LHCN-M2 (cell line): ENCODE data around the gene ZBTB47. TPM values are rescaled to one million over a fixed set of nuclear protein-coding genes. Genes with fewer than 3 reads are reported as not detected.

Experiments used
- DNase-seq: peaks from one replicate; pipeline ENCODE4 v3.0.0-alpha.2; 2012; ENCODE audit warnings: low read depth
- total RNA-seq: library from RNA; depleted of rRNA; stranded (reverse); fragments of >200 nt; gene quantifications from 2 replicates; pipeline ENCODE4 v1.2.3, GENCODE V29; 2014; rRNA removed

Gene ZBTB47
- total RNA-seq, 1 experiment from 2014 or later, result 33.2 TPM

DNA sequence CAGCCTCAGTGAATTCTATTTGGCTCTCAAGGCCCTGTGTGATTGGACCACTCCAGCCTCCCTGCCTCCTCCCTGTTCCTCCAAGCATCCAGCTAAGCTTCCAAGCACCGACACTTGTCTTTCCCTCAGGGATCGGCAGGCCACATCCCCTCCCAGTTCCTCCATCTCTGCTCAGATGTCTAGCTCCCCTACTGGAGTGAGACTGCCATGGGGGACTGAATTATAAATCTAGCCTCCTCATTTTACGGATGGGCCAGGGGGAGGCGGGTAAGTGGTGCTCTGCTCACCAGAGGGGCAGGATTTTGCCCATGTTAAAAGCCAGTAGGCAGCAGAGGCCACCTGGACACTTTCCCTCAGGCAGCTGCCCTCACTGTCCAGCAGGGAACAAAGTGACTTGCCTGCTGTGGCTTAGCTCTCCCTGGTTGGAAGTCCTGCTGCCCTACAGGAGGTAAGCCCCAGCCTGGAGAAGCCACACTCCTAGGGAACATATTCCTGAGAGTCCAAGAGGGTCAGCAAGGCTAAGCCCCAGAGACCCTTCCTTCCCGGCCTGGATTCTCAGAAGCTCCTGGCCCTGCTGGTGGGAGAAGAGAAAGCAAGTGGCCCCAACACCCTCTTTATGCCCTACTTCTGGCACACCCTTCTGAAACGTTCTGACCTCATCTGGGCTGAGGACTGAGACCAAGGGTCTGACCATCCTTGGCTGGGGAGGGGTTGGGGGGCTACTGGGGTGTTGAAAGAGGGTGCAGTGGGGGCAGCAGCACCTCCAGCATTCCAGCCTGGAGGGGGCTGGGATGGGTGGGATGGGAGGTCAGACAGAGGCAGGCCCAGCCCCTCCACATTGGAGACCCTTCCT lies 58.2 kb downstream of the ZBTB47 start:
- peak; percentile 6 for DNase-seq

DNA sequence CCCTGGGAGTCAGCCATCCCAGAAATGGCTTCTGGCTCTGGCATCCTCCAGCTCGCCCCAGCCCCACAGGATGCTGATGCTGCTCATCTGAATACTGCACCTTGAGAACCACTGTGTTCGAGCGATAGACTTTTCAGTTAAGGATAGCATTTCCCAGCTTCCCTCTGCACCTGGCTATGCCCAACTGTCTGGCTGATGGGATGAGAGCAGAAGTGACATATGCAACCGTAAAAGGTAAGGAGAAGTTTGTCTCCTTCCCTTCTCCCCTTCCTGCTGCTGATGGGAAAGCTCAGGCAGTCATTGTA lies 58.8 kb downstream of the ZBTB47 start:
- no peak for DNase-seq

DNA sequence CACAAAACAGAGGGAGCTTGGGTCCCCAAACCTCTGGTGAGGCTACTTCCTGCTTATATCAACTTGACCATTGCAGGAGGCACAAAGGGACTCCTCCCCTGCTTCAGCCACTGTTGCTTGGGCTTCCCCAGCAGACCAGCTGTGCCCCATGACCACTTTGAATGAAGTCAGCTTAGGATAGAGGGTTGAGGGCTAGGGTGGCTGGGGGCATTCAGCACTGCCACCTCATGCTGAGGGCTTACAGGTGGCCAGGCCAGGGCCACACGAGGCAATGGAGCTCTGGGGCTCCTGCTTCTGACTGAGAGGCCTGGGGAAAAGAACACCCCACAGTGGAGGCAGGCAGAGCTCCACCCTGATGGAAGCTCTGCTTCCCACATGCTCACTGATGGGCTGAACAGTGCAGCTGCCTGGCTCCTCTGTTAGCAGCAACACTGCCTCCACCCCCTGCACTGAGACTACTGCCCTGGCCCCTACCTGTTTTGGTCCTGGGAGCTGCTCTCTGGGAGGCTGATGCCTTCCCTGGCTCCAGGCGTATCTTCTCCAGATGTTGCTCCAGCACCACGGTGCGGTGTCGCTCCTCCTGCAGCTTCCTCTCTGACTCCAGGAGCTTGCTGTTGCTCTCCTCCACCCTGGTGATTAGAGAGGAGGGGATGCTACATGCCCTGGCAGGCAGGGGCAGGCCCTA lies 59.3 kb downstream of the ZBTB47 start:
- DNase-seq, result no peak

DNA sequence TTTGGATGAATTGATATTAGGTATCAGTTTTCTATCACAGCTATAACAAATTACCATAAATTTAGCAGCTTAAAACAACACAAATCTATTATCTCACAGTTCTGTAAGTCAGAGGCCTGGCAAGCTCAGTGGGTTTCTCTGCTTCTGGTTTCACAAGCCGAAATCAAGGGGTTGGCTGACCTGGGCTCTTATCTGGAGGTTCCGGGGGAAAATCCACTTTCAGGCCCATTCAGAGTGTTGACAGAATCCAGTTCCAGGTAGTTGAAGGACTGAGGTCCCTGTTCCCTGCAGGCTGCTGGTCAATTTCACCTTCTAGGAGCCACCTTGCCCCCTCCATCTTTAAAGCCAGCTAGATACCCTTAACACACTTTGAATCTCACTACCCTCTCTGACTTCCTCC lies 60.2 kb downstream of the ZBTB47 start:
- DNase-seq, result no peak

DNA sequence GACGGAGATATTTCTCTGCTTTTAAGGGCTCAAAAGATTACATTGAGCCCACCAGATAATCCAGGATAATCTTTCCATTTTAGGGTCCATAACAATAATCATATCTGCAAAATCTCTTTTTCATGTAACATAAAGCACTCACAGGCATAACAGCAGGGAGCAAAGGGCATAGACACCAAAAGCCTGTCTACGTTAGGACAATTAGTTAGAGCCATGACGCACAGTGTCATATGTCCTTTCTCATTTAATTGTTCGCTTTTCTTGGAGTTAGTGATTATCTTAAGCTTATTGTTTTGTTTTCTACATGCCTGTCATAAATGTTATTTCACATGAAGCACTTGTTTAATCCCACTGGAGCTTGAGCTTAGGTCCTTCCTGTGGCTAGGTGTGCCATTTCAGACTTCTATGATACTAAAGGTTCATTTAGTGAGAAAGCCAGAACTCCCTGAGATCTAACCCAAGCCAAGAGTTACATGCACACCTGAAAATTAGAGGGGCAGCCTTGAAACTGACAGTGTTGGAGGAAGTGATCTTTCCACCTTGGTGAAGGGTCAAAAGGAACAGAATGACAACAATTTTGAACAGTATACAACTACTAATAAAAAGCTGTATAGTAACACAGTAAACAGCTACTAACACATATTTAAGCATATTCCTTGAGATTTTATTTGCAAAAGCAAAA lies 60.8 kb downstream of the ZBTB47 start:
- DNase-seq, result no peak

Other genes with a start within 250 kb of the ZBTB47 start
- gene LYZL4, start 243.1 kb upstream of the ZBTB47 start, total RNA-seq, result not detected in 2 replicates
- not detected in 2 replicates for gene VIPR1, start 151.1 kb upstream of the ZBTB47 start, total RNA-seq
- gene SEC22C, start 71.7 kb upstream of the ZBTB47 start, total RNA-seq, result 79.2 and 90.2 TPM in 2 replicates
- gene SS18L2, start 62.8 kb upstream of the ZBTB47 start, total RNA-seq, result 18.0 and 26.3 TPM in 2 replicates
- 26.4 and 35.1 TPM in 2 replicates for gene NKTR, start 53.0 kb upstream of the ZBTB47 start, total RNA-seq
- 0.06 TPM in 1 of 2 replicates, not detected in the other for gene KLHL40, start 31.8 kb downstream of the ZBTB47 start, total RNA-seq
- gene HHATL, start 49.1 kb downstream of the ZBTB47 start, total RNA-seq, result not detected in 2 replicates
- 0.57 and 0.77 TPM in 2 replicates for gene CCDC13, start 119.6 kb downstream of the ZBTB47 start, total RNA-seq
- 185 and 201 TPM in 2 replicates for gene HIGD1A, start 150.8 kb downstream of the ZBTB47 start, total RNA-seq
- 0.11 TPM in 1 of 2 replicates, not detected in the other for gene ACKR2, start 155.7 kb downstream of the ZBTB47 start, total RNA-seq
- gene CYP8B1, start 222.2 kb downstream of the ZBTB47 start, total RNA-seq, result not detected in 2 replicates